HG03342 (cell line): Measurements from ENCODE around the gene TPP1.

Source experiments
- ATAC-seq: cut with Tn5 transposase; IDR thresholded peaks from one replicate; pipeline ENCODE4 v1.9.1; 2021; ENCODE audit warnings: mild to moderate bottlenecking, moderate library complexity; ENCODE audit not compliant: unreplicated experiment

The TPP1 gene

GRCh38 chr11:6566704-6567370 lies 52.4 kb downstream of the TPP1 start:
- ATAC-seq = no peak

DNA sequence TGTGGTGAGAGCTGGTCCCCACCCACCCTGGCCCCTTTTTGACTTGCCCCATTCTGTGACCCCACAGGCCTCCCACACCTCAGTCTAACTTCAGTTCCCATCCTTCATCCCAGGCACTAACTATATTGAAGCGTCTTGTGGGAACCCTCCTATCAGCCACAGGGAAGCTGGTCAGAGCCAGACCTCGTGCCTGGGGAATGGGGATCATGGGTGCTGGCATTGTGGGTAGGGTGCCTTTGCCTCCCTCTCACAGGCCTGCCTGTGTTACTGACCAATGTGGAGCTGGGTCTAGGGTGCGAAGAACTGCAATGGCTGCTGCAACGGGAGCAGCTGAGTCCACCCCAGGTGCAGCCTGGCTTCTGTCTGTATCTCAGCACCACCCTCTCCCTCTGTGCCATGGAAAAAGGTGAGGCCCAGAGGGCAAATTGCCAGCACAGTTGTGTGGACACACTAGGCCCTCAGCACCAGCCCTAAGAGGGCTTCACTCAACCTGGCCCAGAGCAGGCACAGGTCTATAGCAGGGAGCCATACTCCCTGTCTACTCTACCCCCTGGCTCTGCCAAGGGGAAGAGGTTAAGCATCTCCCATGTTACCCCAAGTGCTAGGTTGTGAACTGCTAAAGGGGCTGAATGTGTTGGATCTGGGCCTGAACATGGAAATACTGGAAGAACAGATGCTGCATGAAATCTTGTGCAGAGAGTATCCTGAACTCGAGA lies 53.1 kb downstream of the TPP1 start:
- ATAC-seq = no peak

DNA sequence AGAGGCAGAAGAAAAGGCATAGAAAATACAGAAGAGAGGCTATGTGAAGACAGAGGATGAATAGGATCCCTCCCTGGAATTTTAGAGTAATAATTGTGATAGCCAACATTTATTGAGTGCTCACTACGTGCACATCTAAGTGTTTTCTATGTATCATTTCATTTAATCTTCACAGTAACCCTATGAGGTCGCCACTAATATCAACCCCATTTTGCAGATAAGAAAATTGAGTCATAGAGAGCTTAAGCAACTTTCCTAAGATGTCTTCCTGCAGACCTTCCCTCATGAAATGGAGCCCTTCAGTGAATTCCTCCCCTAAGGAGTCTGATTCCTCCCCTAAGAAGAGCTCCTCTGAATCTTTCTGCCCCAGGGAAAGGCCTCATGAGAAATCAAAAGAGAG lies 53.9 kb downstream of the TPP1 start:
- ATAC-seq = no peak

DNA sequence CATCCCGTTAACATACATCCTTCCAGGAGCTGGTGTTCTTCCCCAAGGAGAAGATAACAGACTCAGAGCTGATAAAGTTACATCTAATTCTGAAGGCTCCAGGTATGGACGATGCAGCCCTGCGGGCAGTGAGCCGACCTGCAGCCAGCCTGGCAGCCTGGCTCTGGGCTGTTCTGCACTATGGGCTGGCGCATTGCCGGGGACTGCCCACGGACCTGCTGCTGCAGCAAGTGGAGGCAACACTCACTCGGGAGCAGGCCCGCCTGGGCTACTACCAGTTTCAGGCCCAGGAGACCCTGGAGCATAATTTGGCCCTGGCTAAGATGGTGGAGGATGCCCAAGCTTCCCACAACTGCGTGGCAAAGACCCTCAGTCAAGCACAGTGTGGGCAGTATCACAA lies 55.6 kb downstream of the TPP1 start:
- ATAC-seq = no peak

GRCh38 chr11:6563121-6563619 lies 56.1 kb downstream of the TPP1 start:
- no peak for ATAC-seq
